ENCODE results near the gene TXK.

Gene TXK

DNA sequence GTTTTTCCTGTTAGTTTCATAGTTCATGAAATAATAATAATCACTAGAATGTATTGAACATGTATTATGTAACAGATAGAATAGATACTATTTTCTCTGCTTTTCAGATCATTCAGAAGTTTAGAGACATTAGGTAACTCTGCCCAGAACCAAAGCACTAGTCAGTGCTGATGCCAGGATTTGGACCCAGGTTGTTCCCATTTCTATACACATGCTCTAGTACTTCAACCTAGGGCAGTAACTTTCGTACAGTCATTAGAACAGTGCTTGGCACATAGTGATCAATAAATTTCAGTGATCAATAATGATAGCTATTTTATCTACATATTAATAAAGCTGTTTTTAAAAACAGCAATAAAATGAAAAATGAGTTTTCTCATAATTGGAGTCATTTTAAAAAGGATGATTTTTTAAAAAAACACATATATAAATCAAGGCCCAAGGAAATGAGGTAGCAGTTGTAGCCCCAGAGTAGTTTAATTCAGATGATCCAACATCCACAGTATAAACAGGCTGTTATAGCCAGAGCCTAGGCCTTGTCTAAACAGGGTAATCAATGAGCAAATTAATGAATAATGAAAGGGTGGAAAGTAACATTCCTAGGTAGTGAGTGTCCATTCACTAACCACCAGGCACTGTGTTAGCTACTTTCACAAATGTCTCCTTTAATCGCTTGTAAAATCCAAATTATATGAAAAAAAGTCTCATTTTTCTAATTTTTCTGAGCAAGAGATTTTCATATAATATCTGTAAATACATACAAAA, 25.6 kb downstream of the TXK start:
- FAIRE-seq: no peak
- no peak for DNase-seq (ENCODE audit: low spot score)

DNA sequence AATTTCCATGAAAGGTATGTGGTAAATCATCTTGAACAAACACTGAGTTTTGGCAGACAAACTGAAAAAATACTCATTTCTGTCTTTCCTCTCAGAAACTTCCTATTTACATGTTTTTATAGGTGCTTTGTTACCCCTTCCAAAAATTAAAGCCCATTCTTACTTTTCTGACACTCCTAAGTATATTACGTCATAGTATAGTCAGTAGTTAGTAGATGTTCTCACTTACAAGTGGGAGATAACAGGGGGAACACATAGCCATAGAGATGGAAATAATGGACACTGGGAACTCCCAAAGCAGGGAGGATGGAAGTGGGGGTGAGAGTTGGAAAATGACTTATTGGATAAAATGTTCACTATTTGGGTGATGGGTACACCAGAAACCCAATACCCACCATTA, 28.8 kb downstream of the TXK start:
- FAIRE-seq: no peak

DNA sequence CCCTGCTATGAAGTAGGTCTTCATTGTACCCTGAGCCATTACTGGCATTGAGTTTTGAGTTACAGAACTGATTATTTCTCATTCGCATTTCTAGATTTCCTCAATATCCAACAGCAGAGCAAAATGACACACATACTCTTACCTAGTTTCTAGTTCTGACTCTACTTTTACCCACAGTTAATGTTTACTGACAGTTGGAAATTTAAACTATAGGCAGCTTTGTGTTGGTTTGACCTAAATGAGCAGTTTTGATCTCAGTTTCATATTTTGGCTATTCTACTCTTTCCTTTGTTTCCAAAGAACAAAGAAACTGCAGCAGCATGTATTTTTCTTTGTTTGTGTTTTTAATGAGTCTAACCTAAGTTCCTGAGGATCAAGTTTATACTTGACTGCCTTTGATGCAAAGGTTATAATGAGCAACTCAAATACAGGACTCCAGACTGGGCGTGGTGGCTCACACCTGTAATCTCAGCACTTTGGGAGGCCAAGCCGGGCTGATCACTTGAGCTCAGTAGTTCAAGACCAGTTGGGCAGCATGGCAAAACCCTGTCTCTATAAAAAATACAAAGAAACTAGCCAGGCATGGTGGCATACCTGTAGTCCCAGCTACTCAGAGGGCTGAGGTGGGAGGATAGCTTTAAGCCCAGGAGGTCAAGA, 30.4 kb downstream of the TXK start:
- FAIRE-seq (no peak), DNase-seq (ENCODE audit: low spot score) (no peak)

More for the DNA sequence above, 28.8 kb downstream of the TXK start:
- DNase-seq (ENCODE audit: low spot score): no peak

DNA sequence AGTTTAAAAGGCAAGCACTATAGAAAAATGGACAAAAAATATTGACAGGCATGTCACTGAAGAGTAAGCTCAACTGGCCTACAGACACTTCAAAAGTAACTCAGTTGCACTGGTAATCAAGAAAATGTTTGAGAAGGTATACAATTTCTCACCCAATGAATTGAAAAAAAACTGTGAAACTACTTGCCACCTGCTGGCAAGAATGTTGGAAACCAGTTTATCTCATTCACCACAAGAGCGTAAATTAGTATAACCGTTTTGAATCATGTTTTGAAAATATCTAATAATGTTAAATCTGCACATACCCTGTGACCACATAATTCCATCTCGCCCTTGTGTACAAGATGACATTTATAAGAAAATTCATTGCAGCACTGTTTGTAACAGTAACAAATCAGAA, 31.7 kb downstream of the TXK start:
- no peak for DNase-seq (ENCODE audit: low spot score)
- FAIRE-seq: no peak

DNA sequence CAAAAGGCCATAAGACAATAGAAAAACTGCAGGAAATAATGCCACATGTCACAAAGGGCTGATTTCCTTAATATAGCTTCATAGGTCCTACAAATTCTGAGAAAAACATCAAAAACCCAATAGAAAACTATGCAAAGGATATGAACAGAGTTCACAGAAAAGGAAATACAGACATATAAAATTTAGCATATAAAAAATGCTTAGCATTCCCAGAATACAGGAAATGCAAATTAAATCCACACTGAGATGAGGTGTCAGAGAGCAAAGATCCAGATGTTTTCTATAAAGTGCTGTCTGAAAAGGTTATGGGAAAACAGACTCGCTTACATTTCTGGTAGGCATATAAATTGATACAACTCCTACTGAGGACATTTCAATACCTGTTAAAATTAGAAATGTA, 33.8 kb downstream of the TXK start:
- DNase-seq (ENCODE audit: low spot score) (no peak), FAIRE-seq (no peak)

DNA sequence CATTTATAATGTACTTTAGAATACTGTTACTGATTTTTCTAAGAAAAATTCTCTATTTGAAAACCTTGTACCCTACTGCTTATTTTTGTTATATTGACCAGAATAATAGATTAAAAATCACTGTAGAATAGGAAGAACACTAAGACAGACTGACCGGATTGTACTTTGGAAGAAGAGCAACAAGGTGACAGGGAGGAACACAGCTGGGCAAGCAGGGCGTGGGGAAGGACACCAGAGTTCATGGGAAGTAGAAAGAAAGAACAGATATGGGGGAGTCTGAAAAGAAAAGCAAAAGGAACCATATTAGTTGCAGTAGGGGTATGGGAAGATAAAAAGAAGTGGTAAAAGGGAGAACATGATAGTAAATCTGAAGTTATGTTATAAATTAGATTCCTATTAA, 38.6 kb downstream of the TXK start:
- DNase-seq (ENCODE audit: low spot score): no peak
- FAIRE-seq: no peak

DNA sequence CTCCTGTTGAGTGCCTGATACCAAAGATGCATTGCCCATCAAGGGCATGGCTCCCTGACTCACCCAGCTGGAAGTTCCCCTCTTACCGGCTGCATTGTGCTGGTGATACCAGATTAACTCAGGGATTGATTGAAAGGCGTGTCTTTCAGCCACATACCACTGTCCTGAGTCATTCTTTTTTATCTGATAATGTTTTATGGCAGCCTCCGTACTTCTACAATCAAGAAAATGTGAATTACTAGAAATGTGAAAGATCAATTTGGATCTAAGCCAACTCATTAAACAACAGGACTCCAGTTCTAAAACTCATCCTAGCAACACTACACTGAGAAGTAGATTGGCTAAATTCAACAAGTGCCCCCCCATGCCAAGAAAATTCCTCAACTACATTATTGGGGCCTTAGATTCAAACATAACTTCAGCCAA, 40.0 kb downstream of the TXK start:
- peak; percentile 81 for FAIRE-seq
- peak; percentile 78 for DNase-seq (ENCODE audit: low spot score)

DNA sequence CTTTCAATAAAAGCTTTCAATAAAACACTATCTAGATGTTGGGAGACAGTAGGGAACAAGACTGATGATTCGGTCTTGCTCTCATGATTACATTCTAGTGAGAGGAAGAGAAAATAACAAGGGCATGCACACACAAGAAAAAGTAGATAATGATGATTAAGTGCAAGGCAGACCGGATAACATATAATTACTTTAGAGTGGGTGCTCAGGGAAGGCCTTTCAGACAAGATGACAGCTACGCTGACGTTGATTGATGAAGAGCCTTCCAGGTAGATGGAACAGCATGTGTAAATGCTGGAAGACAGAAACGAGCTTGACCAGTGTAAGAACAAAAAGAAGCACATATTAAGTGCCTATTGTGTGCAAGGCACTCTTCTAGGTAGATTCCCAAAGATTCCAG, 43.4 kb downstream of the TXK start:
- DNase-seq (ENCODE audit: low spot score) (no peak), FAIRE-seq (no peak)

DNA sequence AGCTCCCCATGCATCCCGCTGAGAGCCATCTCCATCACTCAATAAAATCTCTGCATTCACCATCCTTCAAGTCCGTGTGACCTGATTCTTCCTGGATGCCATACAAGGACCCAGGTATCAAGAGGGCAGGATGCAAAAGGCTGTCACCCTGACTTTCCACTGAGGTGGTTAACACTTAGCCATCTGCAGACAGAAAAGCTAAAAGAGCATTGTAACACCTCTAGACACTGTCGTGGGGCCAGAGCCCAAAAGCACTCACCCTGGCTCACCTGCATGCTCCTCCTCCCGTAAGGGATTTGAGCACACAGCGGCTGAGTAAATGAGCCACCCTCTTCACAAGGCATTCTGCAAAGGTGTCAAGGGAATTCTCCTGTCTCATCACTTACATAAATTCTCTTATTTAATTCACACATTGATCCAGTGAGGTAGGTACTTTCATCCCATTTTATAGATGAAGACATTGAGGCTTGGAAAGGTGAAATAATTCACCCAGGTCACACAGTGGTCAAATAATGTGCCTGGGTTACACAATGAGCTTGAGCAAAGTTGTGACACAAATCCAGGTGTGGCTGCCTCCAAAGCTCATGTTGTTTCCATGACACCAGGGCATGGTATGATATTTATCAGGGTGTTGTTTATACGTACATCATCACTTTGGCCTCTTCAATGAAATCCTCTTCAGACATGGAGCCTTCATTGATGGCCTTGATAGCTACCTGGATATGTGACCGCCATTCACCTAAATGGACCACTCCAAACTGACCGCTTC, 48.0 kb downstream of the TXK start:
- FAIRE-seq (no peak), DNase-seq (ENCODE audit: low spot score) (no peak)

DNA sequence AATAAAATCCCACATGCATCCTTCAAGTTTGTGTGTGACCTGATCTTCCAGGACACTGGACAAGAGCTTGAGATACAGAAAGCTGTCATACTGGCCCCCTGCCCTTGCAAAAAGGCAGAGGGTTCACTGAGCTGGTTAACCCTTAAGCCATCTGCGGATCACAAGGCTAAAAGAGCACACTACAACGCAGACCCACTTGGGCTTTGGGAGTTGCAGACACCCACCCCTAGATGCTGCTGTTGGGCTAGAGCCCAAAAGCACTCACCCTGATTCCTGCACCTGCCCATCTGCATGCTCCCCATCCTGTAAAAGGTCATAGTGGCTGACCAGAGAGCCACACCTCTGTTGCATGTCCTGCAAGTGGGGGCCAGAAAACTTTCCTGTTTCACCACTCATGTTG, 51.1 kb downstream of the TXK start:
- DNase-seq (ENCODE audit: low spot score) (no peak), FAIRE-seq (no peak)

DNA sequence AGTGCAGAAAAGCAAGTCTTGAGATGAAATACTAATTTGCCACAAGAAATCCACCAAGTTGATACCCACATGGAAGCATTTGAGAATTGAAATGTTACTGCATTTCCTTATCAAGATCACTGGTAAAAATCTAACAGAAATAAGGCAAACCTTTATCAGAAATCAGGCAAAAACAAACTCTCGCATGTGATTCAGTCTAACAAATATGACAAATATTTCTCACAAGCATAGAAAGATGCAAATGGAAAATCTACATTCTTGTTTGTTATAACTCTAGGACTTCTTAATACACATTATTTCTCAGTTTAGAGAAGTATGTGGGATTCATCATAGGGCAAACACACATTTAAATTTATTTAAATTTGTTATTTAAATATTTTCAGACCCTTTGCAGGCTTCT, 52.9 kb downstream of the TXK start:
- no peak for FAIRE-seq
- DNase-seq (ENCODE audit: low spot score): no peak

DNA sequence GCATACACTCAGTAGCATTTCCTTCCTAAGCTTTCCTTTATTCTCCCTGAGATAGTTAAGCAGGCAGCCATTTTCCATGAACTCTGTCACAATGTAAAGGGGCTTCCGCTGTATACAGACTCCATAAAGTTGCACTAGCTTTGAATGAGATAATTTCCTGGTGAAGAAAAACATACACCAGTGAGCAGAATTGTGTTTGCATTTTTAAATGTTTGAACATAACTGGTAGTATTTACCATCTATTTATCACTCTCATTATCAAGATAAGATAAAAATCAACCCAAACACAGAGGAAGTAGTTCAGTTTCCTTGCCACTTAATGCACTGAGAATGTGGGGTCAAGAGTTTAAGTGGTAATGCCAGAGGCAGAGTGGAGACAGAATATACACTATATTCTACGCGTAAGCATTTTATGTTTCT, 54.1 kb downstream of the TXK start:
- DNase-seq (ENCODE audit: low spot score) (peak; percentile 54), FAIRE-seq (peak; percentile 28)

DNA sequence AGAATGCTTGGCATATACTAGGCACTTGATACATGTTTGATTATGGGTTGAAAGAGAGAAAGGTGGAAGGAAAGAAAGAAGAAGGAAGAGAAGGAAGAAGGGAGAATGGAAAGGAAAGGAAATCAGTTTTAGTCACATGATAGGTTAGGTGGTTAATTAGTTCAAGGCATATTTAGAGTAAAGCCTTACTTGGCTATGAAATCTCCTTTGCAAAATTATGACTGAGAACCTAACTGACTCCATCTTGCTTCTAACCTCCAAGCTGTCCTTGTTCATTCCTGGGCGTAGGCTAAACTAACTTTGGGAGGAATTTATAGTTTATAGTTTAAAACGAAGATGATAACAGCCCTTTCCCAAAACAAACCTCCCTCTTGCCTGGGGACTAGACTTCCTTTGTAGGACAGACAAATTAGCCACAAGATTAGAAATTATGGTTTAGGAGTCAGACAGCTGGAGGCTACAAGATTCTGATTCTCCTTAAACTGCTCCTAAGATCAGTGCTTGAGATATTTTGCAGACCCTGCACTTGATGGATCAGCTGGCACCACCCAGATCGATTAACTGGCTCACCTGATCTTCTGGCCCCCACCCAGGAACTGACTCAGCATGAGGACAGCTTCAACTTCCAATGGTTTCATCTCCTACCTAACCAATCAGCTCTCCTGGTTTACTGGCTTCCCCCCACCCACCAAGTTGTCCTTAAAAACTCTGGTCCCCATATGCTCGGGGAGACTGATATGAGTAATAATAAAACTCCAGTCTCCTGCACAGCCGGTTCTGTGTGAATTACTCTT, 55.0 kb downstream of the TXK start:
- FAIRE-seq (no peak), DNase-seq (ENCODE audit: low spot score) (no peak)

DNA sequence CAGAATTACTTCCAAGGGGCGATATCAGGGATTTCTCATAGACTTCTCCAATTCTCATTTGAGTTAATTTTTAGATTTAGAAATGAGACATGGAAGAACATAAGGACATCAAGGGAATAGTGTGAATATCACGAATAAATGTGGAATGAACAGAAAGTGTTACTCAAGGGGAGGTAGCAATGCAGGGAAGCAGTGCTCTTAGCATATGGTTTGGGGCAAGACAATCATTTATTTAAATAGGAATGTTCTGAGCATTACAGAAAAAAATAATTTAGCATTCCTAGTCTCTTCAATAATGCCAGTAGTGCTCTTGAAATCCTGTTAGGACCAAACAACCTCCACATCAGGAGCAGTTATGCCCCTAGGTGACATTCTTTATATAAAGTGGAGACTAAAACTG, 55.6 kb downstream of the TXK start:
- FAIRE-seq (no peak), DNase-seq (ENCODE audit: low spot score) (no peak)

DNA sequence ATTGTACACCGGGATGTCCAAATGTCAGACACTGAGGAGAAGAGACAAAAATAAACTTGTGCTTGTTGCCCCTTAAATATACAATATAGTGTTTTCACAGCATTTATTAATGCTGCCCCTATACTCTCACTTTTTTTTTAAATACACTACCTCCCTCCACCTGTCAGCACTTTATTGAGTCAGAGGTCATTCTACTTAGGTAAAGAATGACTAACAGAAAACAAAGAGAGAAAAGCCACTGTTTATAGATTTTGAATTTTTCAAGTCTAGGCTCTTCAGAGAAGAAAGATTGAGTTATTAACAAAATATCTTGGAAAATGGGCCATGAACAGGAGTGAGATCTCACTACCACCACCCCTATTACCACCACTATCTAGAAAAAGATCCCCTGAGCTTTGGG, 59.4 kb downstream of the TXK start:
- DNase-seq (ENCODE audit: low spot score) (no peak), FAIRE-seq (no peak)

DNA sequence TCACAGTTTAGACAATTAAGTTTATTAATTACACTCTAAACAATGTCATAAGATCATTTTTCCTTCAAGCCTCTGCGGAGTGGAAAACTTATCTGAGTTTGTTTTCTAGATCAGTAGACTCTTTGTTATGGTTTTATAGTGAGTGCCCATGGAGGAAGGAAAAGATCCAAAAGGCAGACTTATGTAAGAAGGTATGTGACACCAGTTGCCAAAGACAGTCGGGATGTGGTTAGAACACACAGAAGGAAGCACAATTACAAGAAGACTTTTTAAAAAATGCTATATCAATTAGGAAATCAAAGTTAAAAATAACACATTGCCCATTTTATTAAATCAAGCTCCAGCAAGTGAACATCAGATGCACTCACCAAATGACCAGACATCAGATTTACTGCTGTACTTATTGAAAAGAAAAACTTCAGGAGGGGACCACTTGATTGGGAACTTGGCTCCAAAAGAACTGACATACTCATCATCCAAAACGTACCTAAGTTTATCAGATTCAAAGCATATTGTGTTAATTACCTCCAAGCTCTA, 60.4 kb downstream of the TXK start:
- no peak for DNase-seq (ENCODE audit: low spot score)
- FAIRE-seq: no peak

DNA sequence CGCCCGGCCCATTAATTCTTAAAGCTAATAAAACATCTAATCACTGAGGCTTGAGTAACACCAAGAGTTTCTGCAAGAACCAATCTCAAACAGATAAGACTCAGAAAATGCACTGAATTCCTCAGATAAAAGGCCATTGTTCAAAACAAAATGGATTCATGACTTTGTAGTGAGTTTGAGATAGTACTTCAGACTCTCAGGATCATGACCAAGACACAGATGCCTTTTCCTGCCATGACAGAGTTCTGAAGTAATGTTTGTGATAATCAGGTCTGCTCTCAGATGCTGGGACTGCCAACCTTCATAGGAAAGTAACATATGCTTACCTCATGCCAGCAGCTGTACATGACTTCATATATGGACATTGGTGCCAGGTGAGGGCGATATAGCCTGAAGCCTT, 62.9 kb downstream of the TXK start:
- DNase-seq (ENCODE audit: low spot score): no peak
- no peak for FAIRE-seq

DNA sequence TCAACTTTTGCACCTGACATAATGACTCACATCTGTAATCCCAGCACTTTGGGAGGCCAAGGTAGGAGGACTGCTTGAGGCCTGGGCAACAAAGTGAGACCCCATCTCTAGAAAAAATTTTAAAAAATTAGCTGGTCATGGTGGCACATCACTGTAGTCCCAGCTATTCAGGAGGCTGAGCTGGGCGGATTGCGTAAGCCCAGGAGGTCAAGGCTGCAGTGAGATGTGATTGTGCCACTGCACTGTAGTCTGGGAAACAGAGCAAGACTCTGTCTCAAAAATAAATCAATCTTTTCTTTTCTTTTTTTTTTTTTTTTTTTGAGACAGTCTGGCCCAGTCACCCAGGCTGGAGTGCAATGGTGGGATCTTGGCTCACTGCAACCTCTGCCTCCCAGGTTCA, 65.0 kb downstream of the TXK start:
- FAIRE-seq (no peak), DNase-seq (ENCODE audit: low spot score) (no peak)

DNA sequence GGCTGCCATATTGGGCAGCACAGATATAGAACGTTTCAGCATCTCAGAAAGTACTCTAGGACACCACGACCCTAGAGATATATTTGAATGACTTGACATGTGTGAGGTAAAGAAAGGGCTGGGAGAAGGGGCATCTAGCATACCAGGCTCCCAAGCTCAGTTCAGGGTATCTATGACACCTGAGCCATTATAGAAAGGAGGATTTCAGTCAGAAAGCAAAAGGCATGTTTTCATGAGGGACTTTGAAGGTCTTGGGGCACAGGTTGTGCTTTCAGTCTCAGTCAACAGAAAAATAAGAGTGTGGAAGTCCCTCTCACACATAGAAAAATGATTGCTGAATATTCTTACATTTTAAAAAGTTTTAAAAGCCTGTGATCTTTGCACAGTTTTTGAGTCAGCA, 65.9 kb downstream of the TXK start:
- no peak for FAIRE-seq

DNA sequence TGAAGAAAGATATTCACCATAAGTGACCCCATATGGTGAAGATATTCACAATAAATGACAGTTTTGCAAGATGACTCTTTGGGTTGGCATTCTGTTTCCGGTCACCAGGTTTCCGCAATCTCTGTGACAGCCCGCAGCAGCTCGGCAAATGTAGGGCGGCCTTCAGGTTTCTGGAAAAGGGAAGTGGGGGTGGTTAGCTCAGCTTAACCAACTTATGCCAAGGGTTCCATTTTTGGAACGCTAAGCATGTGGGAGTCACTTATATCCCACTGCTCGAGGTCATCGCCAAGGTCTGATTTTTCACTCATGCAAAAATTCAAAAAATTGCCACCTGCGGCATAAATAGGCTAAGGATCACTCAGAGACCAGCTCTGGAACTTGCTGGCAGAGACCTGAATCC, 66.5 kb downstream of the TXK start:
- no peak for FAIRE-seq
- no peak for DNase-seq (ENCODE audit: low spot score)

More for the DNA sequence above, 65.9 kb downstream of the TXK start:
- no peak for DNase-seq (ENCODE audit: low spot score)

DNA sequence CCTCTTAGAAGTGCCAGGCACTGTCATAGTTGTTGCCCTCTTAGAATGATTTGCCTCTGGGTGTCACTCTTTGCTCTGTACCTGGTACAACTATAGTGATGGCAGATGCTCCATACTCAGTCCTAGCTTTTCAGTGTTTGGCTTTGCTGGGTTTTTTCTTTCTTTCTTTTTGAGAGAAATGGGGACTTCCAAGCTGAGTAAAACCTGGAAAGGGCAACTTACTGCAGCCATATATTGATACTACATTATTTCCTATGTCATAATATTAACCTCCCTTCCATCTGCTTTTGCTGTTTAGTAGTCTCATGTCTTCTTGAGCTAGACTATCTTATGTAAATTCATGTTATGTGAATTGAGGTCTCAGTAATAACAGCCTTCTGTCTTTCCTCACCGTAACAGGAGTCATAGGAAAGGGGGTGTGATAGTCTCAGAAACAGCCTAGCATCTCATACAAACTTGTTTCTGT, 68.4 kb downstream of the TXK start:
- FAIRE-seq (no peak), DNase-seq (ENCODE audit: low spot score) (no peak)

Measured in RCC 7860 (cell line).